HepG2 (cell line): Measurements from ENCODE around the gene INHBE. TPM values are rescaled to one million over a fixed set of nuclear protein-coding genes. Genes with fewer than 3 reads are reported as not detected.

ENCODE experiments used
- ATAC-seq: fragments of 200-7000 bp; cut with Tn5 transposase; 3 replicates; pipeline ENCODE4 v1.9.1; 2020; ENCODE audit warnings: mild to moderate bottlenecking, moderate library complexity
- BruUV-seq: library from RNA; stranded (reverse); fragments of 400-500 nt; replicated peaks from 2 replicates; lab custom pipeline; 2021; lab: Mats Ljungman, UMichigan
- CTCF ChIA-PET: fragments of 300-600 bp; formaldehyde crosslinking; extraction: SDS; loops from one replicate; lab custom pipeline; 2021; ENCODE audit warnings: low total read pairs, inconsistent platforms, low intra/inter-chr PET ratio; lab: Yijun Ruan, JAX
- POLR2A ChIA-PET: fragments of 350-600 bp; sonication (Branson Sonifier 250); formaldehyde crosslinking; loops from one replicate; lab custom pipeline; 2020; ENCODE audit warnings: antibody characterized with exemption, inconsistent platforms; lab: Yijun Ruan, JAX
- DNase-seq: peaks from one replicate; pipeline ENCODE4 v3.0.0-alpha.2; 2015; ENCODE audit warnings: low spot score
- FAIRE-seq: peaks from 3 replicates; lab custom pipeline; 2011; peaks lifted over from hg19 to GRCh38; lab: Jason Lieb, UNC
- H2AFZ ChIP-seq: one replicate; pipeline ENCODE4 v1.6.1; 2011; ENCODE audit warnings: low read length, inconsistent platforms
- H3K27ac ChIP-seq: fragments of 300-600 bp; 3 replicates; pipeline ENCODE4 v1.8.0; 2011; ENCODE audit warnings: mixed run types, mild to moderate bottlenecking, mixed read lengths, low read length, inconsistent platforms; ENCODE audit not compliant: insufficient read depth; ENCODE audit errors: extremely low read length
- H3K27me3 ChIP-seq, 2 experiments: fragments of 200-600 bp in 1 of 2; 2 replicates in 1 of 2; 3 replicates in 1 of 2; pipeline versions ENCODE4 v1.6.0 to v1.8.0; 2011; ENCODE audit warnings: low read length in 2 of 2, mild to moderate bottlenecking in 2 of 2, moderate library complexity in 2 of 2, inconsistent platforms in 1 of 2; ENCODE audit not compliant: insufficient read depth in 2 of 2, control insufficient read depth in 1 of 2
- H3K36me3 ChIP-seq, 2 experiments: fragments of 200-600 bp in 1 of 2; replicated peaks in 1 of 2; 2 replicates in 1 of 2; 3 replicates in 1 of 2; pipeline versions ENCODE4 v1.5.1 to v1.8.0; 2011; ENCODE audit warnings: low read length in 2 of 2, inconsistent platforms in 1 of 2; ENCODE audit not compliant: insufficient read depth in 2 of 2, control insufficient read depth in 1 of 2
- H3K4me1 ChIP-seq: 2 replicates; pipeline ENCODE4 v1.5.1; 2012; ENCODE audit warnings: low read length, inconsistent platforms; ENCODE audit not compliant: insufficient read depth
- H3K4me2 ChIP-seq: 2 replicates; pipeline ENCODE4 v1.6.0; 2011; ENCODE audit warnings: low read depth, low read length, inconsistent platforms
- H3K4me3 ChIP-seq, 3 experiments: fragments of 200-600 bp in 1 of 3; sonication (generic), shearing (Covaris generic) in 1 of 3; replicated peaks in 1 of 3; 2 replicates each; pipeline ENCODE4 v1.5.1; 2011 to 2016; ENCODE audit warnings: low read length in 3 of 3, inconsistent platforms in 2 of 3, low read depth in 2 of 3, mild to moderate bottlenecking in 2 of 3, control low read depth in 1 of 3, mixed read lengths in 1 of 3; ENCODE audit not compliant: insufficient read depth in 1 of 3
- H3K79me2 ChIP-seq: one replicate; pipeline ENCODE4 v1.6.1; 2011; ENCODE audit warnings: low read length, inconsistent platforms; ENCODE audit not compliant: insufficient read depth
- H3K9ac ChIP-seq: 2 replicates; pipeline ENCODE4 v1.6.0; 2011; ENCODE audit warnings: mild to moderate bottlenecking, low read depth, low read length, inconsistent platforms; ENCODE audit not compliant: insufficient read depth
- H3K9me3 ChIP-seq: 2 replicates; pipeline ENCODE4 v1.5.1; 2012; ENCODE audit warnings: mild to moderate bottlenecking, low read length
- H4K20me1 ChIP-seq: 2 replicates; pipeline ENCODE4 v1.6.0; 2011; ENCODE audit warnings: inconsistent platforms, mild to moderate bottlenecking, low read length, moderate library complexity; ENCODE audit not compliant: insufficient read depth
- CERS6 ChIP-seq: sonication (generic); formaldehyde crosslinking; IDR thresholded peaks from 2 replicates; pipeline ENCODE4 v1.5.0; 2020; ENCODE audit warnings: missing genetic modification reagents
- CTCF ChIP-seq: sonication (generic); formaldehyde crosslinking; IDR thresholded peaks from 2 replicates; pipeline ENCODE4 v1.5.0; 2020; ENCODE audit warnings: mild to moderate bottlenecking, missing genetic modification reagents, moderate library complexity
- FOXA3 ChIP-seq: IDR thresholded peaks from 2 replicates; pipeline ENCODE4 v1.6.1; 2016; ENCODE audit warnings: missing genetic modification reagents, missing compliant biosample characterization
- GATAD2A ChIP-seq: IDR thresholded peaks from 2 replicates; pipeline ENCODE4 v1.6.1; 2016
- KLF16 ChIP-seq, 2 experiments: sonication (generic) in 1 of 2; formaldehyde crosslinking in 1 of 2; IDR thresholded peaks; 2 replicates each; pipeline versions ENCODE4 v1.6.1 to v1.8.0; 2016 to 2023; ENCODE audit warnings: missing genetic modification reagents in 2 of 2, missing compliant biosample characterization in 1 of 2
- MXI1 ChIP-seq: IDR thresholded peaks from 3 replicates; pipeline ENCODE4 v1.6.1; 2012; ENCODE audit warnings: low read depth, low read length, inconsistent platforms, borderline replicate concordance
- RBAK ChIP-seq: sonication (generic); formaldehyde crosslinking; IDR thresholded peaks from 2 replicates; pipeline ENCODE4 v1.5.1; 2020; ENCODE audit warnings: mild to moderate bottlenecking, missing genetic modification reagents
- RFXAP ChIP-seq: sonication (generic); formaldehyde crosslinking; IDR thresholded peaks from 2 replicates; pipeline ENCODE4 v1.4.0; 2020; ENCODE audit warnings: missing genetic modification reagents, borderline replicate concordance
- SRY ChIP-seq: sonication (generic); formaldehyde crosslinking; IDR thresholded peaks from 2 replicates; pipeline ENCODE4 v1.8.0; 2022; ENCODE audit warnings: mild to moderate bottlenecking, missing genetic modification reagents
- ZFX ChIP-seq: sonication (generic); formaldehyde crosslinking; IDR thresholded peaks from 2 replicates; pipeline ENCODE4 v1.4.0; 2020; ENCODE audit warnings: mild to moderate bottlenecking, low read depth, missing genetic modification reagents, moderate library complexity
- ZNF142 ChIP-seq: sonication (generic); formaldehyde crosslinking; IDR thresholded peaks from 2 replicates; pipeline ENCODE4 v1.4.0; 2020; ENCODE audit warnings: missing genetic modification reagents
- ZNF777 ChIP-seq: sonication (generic); formaldehyde crosslinking; IDR thresholded peaks from 2 replicates; pipeline ENCODE4 v1.4.0; 2020; ENCODE audit warnings: missing genetic modification reagents
- WGBS: methylation state at CpG from one replicate; pipeline ENCODE4 v1.1.6; 2017; ENCODE audit warnings: low lambda C conversion rate; 5-methylcytosine and 5-hydroxymethylcytosine counted together
- in situ Hi-C: cut with HindIII; loops from 2 replicates; pipeline ENCODE4 v1.10.0; 2017; ENCODE audit warnings: low pct_unique_long_range_greater_than_20kb; ENCODE audit not compliant: extremely low pct_ligation_motif_present
- intact Hi-C: fragments of 100-400 bp; cut with micrococcal nuclease; formaldehyde crosslinking; loops from one replicate; pipeline ENCODE4 v1.10.0; 2022; ENCODE audit not compliant: unreplicated experiment
- polyA plus RNA-seq, 8 experiments: library from polyadenylated mRNA; depleted of rRNA in 3 of 8; stranded (reverse) in 7 of 8; unstranded in 1 of 8; fragments of >200 nt; fragmentation: Illumina TruSeq in 4 of 8; extraction: Trizol in 4 of 8; gene quantifications; 2 replicates each; pipeline versions ENCODE4 v1.2.1 to v1.2.3, GENCODE V29; 2011 to 2016; ENCODE audit warnings: low read depth in 4 of 8, missing spikeins in 1 of 8, mixed read lengths in 1 of 8; ENCODE audit not compliant: insufficient read depth in 1 of 8
- total RNA-seq, 5 experiments: library from RNA; depleted of rRNA; stranded (reverse); fragments of >200 nt; fragmentation: Illumina TruSeq; extraction: Trizol; gene quantifications; 2 replicates each; pipeline ENCODE4 v1.2.3, GENCODE V29; 2016; ENCODE audit warnings: low read depth in 1 of 5
- TF ChIP-seq, protein P1 (sequence below): sonication (generic); formaldehyde crosslinking; IDR thresholded peaks from 2 replicates; pipeline ENCODE4 v1.8.0; 2022; ENCODE audit warnings: mild to moderate bottlenecking, missing genetic modification reagents, borderline replicate concordance

INHBE gene
- total and polyA plus RNA-seq, 2 of the 13 experiments (the other 11 are each of a cell fraction or from before 2014, with no cell fraction given), result 17.0 to 32.0 TPM

DNA sequence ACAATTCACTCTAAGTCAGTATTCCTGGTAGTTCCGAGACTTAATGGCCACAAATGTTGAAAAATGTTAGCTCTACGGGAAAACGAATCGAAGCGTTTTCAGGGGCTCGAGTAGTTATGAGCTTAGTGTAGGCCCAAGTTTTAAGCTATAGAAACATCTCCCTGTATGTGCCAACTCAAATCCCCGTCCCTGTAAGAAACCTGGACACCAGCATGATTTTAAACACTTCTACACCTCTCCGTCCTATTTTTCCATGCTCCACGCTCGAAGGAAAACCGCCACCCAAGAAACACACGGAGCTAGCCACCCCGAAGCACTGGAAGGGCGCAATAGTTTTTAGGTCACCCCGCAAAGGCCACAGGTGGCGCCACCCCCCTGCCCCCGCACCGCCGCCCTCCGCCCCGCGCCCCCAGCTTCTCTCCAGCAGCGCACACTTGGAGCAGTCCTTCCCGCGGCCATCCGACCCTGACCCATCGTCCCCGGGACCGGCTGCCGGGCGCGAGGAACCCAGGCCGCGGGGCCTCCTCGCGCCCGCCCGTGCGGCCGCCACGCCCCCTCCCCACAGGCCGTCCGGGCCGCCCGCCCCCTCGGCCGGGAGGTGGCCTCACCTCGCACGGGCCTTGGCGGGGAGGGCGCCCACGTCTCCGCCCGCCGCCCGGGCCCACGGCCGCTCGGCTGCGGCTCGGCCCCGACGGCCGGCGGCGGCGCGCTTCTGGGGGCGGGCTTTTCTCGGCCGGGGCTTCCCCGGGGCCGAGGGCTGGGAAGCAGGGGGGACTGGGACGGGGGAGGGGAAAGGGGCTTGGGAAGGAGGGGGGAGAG lies 24.8 kb upstream of the INHBE start:
- DNase-seq (no peak), ATAC-seq (peak; percentile 63), FAIRE-seq (no peak)
- intact Hi-C loops, result no loop called here
- Histone ChIP-seq H4K20me1 (no peaks in the 10 kb centered on the region), H2AFZ (no peak overlapping the region), H3K9ac (peak overlapping the region; percentile 89), H3K27me3 (no peaks in the 10 kb centered on the region; a peak in 1 of 5 replicates), H3K36me3 (no peaks in the 10 kb centered on the region), H3K4me3 (peak overlapping the region; percentile 63 to 77 (median 73)), H3K27ac (peak overlapping the region; percentile 88), H3K9me3 (no peaks in the 10 kb centered on the region), H3K4me1 (peaks cover 42% of the 10 kb centered on the region), H3K79me2 (peaks cover 14% of the 10 kb centered on the region), H3K4me2 (peak overlapping the region; percentile 75)
- CTCF ChIA-PET, result no interaction called here
- no TSS peak for BruUV-seq
- under 1% methylated on average over 48 of the region's 74 CpGs for WGBS
- in situ Hi-C loops, result no loop called here
- POLR2A ChIA-PET, result interaction anchor here (0.5 to 2.1 kb wide), 7 partner anchors 10 to 204 kb away, joined by 3 to 35 read pairs (median 4); partner anchors contain the start of genes GLI1 and INHBE
- TF ChIP-seq CERS6 (no peak), CTCF (peak; percentile 27), ZNF142 (no peak), ZNF777 (CRISPR knock-in tag) (0 out of 2 replicates have a peak, but pooled peaks have one; percentile 45), GATAD2A (CRISPR knock-in tag) (no peak), KLF16 (CRISPR knock-in tag; IDR thresholded peaks at IDR 0.05) (0 out of 4 replicates have a peak, but pooled peaks of 1 of the 2 experiments have one; percentile 30), FOXA3 (CRISPR knock-in tag) (no peak), RFXAP (0 out of 2 replicates have a peak, but pooled peaks have one; percentile 2), ZFX (CRISPR knock-in tag) (peak; percentile 61), SRY (peak; percentile 21; the same call in 1 of the 2 replicates), RBAK (CRISPR knock-in tag) (no peak), MXI1 (peak; percentile 24; the same call in 1 of the 3 replicates)
- TF ChIP-seq, protein P1, sequence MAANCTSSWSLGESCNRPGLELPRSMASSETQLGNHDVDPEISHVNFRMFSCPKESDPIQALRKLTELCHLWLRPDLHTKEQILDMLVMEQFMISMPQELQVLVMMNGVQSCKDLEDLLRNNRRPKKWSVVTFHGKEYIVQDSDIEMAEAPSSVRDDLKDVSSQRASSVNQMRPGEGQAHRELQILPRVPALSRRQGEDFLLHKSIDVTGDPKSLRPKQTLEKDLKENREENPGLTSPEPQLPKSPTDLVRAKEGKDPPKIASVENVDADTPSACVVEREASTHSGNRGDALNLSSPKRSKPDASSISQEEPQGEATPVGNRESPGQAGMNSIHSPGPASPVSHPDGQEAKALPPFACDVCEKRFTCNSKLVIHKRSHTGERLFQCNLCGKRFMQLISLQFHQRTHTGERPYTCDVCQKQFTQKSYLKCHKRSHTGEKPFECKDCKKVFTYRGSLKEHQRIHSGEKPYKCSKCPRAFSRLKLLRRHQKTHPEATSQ, result no peak
